DOHH2 (cell line): ENCODE measurements around the gene ADI1.

Experiments used
- CTCF ChIP-seq: fragments of 200-600 bp; sonication (generic); IDR thresholded peaks from one replicate; pipeline ENCODE4 v1.5.1; 2014; ENCODE audit warnings: antibody characterized with exemption, mild to moderate bottlenecking, low read depth, low read length; ENCODE audit not compliant: poor library complexity, severe bottlenecking
- EZH2phosphoT487 ChIP-seq: fragments of 200-600 bp; sonication (generic); IDR thresholded peaks from 2 replicates; pipeline ENCODE4 v1.6.1; 2017; ENCODE audit warnings: borderline replicate concordance, mild to moderate bottlenecking, antibody characterized with exemption, low read length, moderate library complexity, mixed read lengths

- TF ChIP-seq CTCF (no peak), EZH2phosphoT487 (no peak)
These were observed 28.6 kb upstream of the ADI1 start for GRCh38 chr2:3547915-3548314.
